Measurements from ENCODE around the gene TMEM163. TPM values are rescaled to one million over a fixed set of nuclear protein-coding genes. Genes with fewer than 3 reads are reported as not detected.
A peak's percentile ranks its signal among the peaks of the same experiment; 100 is the strongest.
"Not testable (repeated sequence)": the region's sequence is repeated elsewhere in the genome, so short reads cannot be mapped to it uniquely, and the experiment has no call there.

The TMEM163 gene
- total RNA-seq, 6 experiments from 2014 or later = 0.06 to 0.20 (median 0.07) TPM; not detected in 3

DNA sequence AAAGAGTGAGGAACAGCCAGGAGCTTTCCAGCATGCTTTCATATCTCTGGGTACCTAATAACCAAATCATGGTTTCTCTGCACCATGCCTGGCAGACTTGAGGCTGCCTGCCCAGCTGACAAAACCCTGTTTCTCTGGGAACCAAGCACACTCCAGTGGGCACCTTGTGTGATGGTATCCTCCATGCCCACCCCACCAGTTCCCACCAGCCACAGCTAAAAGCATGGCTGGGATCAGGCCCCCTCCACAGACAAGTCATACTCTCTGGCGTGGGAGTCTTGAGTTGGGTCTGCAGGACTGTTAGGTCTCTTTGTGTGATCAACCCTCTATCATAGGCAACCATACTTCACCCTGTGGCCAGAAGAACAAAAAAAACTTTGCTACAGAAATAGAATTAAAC lies 56.0 kb downstream of the TMEM163 start:
- H3K9me3 ChIP-seq = no peaks in the 10 kb centered on the region
- ATAC-seq = no peak
- no peaks in the 10 kb centered on the region for H3K36me3 ChIP-seq
- H3K4me1 ChIP-seq = no peaks in the 10 kb centered on the region
- WGBS (ENCODE audit: insufficient coverage, low coverage, low lambda C conversion rate, missing lambda C conversion rate) = 86% methylated on average over 1 of the region's 1 CpG
- no peak overlapping the region for H3K4me3 ChIP-seq
- TF ChIP-seq, protein P1, sequence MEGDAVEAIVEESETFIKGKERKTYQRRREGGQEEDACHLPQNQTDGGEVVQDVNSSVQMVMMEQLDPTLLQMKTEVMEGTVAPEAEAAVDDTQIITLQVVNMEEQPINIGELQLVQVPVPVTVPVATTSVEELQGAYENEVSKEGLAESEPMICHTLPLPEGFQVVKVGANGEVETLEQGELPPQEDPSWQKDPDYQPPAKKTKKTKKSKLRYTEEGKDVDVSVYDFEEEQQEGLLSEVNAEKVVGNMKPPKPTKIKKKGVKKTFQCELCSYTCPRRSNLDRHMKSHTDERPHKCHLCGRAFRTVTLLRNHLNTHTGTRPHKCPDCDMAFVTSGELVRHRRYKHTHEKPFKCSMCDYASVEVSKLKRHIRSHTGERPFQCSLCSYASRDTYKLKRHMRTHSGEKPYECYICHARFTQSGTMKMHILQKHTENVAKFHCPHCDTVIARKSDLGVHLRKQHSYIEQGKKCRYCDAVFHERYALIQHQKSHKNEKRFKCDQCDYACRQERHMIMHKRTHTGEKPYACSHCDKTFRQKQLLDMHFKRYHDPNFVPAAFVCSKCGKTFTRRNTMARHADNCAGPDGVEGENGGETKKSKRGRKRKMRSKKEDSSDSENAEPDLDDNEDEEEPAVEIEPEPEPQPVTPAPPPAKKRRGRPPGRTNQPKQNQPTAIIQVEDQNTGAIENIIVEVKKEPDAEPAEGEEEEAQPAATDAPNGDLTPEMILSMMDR (IDR thresholded peaks at IDR 0.05) = no peak
- TF ChIP-seq POLR2A (IDR thresholded peaks at IDR 0.05) = no peak
- intact Hi-C loops (cut with DNase I) = no loop called here
- no peaks in the 10 kb centered on the region for H3K27me3 ChIP-seq
- DNase-seq = no peak
- H3K27ac ChIP-seq = no peak overlapping the region

DNA sequence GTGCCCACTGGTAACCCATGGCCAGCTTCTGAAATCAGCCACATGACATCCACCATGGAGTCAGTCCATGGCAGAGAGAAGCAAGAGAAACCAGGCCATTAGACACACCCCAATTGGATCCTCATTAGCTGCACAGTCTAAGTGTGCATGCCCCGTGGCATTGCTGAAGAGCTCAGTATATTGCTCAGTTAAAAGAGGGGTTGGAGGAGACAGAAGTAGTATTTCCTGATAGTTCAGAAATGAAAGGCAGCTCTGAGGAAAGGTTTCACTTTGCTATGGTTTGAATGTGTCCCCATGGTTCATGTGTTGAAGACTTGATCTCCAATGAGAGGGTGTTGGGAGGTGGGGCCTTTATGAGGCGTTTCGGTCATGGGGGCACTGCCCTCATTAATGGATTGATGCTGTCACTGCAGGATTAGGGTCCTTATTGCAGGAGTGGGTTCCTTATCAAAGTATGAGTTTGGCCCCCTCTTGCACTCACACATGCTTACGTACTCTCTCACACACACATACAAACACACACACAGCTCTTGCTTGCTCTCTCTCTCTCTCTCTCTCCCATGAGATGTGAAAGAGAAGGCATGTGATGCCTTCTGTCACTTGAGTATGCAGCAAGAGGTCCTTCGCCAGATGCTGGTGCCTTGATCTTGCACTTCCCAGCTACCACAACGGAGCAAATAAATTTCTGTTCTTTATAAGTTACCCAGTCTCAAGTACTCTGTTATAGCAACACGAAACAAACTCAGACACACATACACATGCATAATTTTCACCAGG lies 58.0 kb downstream of the TMEM163 start:
- no peaks in the 10 kb centered on the region for H3K9me3 ChIP-seq
- H3K4me3 ChIP-seq = no peak overlapping the region
- ATAC-seq = no peak
- no peaks in the 10 kb centered on the region for H3K4me1 ChIP-seq
- no peak for DNase-seq
- no peak overlapping the region for H3K27ac ChIP-seq
- 57% methylated on average over 6 of the region's 7 CpGs for WGBS (ENCODE audit: insufficient coverage, low coverage, low lambda C conversion rate, missing lambda C conversion rate)
- H3K36me3 ChIP-seq = no peaks in the 10 kb centered on the region
- TF ChIP-seq, protein P1 (IDR thresholded peaks at IDR 0.05) = no peak
- no peak for TF ChIP-seq POLR2A (IDR thresholded peaks at IDR 0.05)
- intact Hi-C loops (cut with DNase I) = no loop called here
- H3K27me3 ChIP-seq = no peaks in the 10 kb centered on the region

DNA sequence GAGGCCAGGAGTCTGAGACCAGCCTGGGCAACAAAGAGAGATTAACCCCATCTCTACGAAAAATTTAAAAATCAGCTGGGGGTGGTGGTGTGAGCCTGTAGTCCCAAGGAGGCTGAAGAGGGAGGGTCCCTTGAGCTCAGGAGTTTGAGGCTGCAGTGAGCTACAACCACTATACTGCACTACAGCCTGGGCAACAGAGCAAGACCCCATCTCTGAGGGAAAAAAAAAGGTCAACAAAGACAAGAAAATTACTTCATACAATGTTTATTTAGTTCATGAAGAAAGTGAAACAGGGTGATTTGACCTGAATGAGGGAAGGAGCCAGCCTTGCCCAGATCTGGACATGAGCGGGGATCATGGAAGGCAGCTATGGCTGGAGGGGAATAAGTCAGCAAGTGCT lies 59.1 kb downstream of the TMEM163 start:
- Histone ChIP-seq H3K9me3 (no peaks in the 10 kb centered on the region), H3K27ac (no peak overlapping the region), H3K27me3 (no peaks in the 10 kb centered on the region), H3K4me1 (no peaks in the 10 kb centered on the region), H3K4me3 (no peak overlapping the region), H3K36me3 (no peaks in the 10 kb centered on the region)
- WGBS (ENCODE audit: insufficient coverage, low coverage, low lambda C conversion rate, missing lambda C conversion rate) = 79% methylated on average over 2 of the region's 2 CpGs
- intact Hi-C loops (cut with DNase I) = no loop called here
- no peak for TF ChIP-seq POLR2A (IDR thresholded peaks at IDR 0.05)
- TF ChIP-seq, protein P1 (IDR thresholded peaks at IDR 0.05) = no peak
- no peak for ATAC-seq
- no peak for DNase-seq

DNA sequence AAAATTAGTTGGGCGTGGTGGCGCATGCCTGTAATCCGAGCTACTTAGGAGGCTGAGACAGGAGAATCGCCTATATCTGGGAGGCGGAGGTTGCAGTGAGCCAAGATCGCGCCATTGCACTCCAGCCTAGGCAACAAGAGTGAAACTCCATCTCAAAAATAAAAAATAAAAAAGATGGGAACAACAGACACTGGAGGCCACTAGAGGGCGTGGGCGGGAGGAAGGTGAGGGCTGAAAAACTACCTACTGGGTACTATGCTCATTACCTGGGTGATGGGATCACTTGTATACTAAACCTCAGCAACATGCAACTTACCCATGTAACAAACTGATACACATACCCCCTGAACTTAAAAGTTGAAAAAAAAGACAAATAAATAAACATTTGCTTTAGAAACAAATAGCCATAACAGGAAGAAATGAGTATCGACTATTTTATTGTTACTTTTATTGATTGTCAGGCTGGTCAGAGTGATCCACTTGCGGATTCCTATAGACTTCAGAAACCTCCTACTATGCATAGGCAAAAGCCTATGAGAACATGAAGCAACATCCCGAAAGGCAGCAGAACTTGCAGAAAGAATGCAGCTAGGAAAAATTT lies 61.0 kb downstream of the TMEM163 start:
- H3K9me3 ChIP-seq = no peaks in the 10 kb centered on the region
- 57% methylated on average over 10 of the region's 12 CpGs for WGBS (ENCODE audit: insufficient coverage, low coverage, low lambda C conversion rate, missing lambda C conversion rate)
- intact Hi-C loops (cut with DNase I) = no loop called here
- no peak for TF ChIP-seq POLR2A (IDR thresholded peaks at IDR 0.05)
- TF ChIP-seq, protein P1 (IDR thresholded peaks at IDR 0.05) = peak; percentile 44 to 57 (median 47)
- no peaks in the 10 kb centered on the region for H3K36me3 ChIP-seq
- no peak overlapping the region for H3K27ac ChIP-seq
- peak in 1 of 3 donors; percentile 37 for DNase-seq
- H3K4me1 ChIP-seq = no peaks in the 10 kb centered on the region
- H3K27me3 ChIP-seq = no peaks in the 10 kb centered on the region
- peak in 3 of 4 donors; percentile 30 to 56 (median 32) for ATAC-seq
- H3K4me3 ChIP-seq = no peak overlapping the region

DNA sequence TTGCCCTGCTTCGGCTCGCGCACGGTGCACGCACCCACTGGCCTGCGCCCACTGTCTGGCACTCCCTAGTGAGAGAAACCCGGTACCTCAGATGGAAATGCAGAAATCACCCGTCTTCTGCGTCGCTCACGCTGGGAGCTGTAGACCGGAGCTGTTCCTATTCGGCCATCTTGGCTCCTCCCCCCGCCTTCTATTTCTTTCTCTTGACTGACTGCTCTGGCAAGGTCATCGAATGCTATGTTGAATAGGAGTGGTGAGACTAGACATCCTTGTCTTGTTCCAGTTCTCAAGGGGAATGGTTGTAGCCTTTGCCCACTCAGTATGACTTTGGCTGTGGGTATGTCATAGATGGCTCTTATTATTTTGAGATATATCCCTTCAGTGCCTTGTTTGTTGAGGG lies 62.4 kb downstream of the TMEM163 start:
- H3K27me3 ChIP-seq; H3K4me1 ChIP-seq; H3K36me3 ChIP-seq; ATAC-seq; intact Hi-C loops (cut with DNase I); DNase-seq; H3K9me3 ChIP-seq; H3K27ac ChIP-seq; H3K4me3 ChIP-seq: not testable (repeated sequence)
- WGBS (ENCODE audit: insufficient coverage, low coverage, low lambda C conversion rate, missing lambda C conversion rate) = 63% methylated on average over 4 of the region's 15 CpGs
